ENCODE results near the gene RALGAPB. TPM values are rescaled to one million over a fixed set of nuclear protein-coding genes. Genes with fewer than 3 reads are reported as not detected.

The RALGAPB gene
- total and polyA plus RNA-seq, 2 of the 13 experiments (the other 11 are each of a cell fraction or from before 2014, with no cell fraction given) = 17.6 to 30.6 TPM

- TF ChIP-seq RAD21 (CRISPR knock-in tag; IDR thresholded peaks at IDR 0.05) (no peak), ZBTB14 (CRISPR knock-in tag; IDR thresholded peaks at IDR 0.05) (no peak), SRSF9 (IDR thresholded peaks at IDR 0.05; ENCODE audit: borderline replicate concordance, insufficient read depth, low read depth, low read length, poor library complexity, severe bottlenecking) (no peak), CENPX (CRISPR knock-in tag; IDR thresholded peaks at IDR 0.05) (no peak), TBX2 (CRISPR knock-in tag; IDR thresholded peaks at IDR 0.05; ENCODE audit: borderline replicate concordance) (no peak), DBP (CRISPR knock-in tag; IDR thresholded peaks at IDR 0.05; ENCODE audit: not compliant biosample characterization) (no peak)
Observed at GRCh38 chr20:38485041-38485440, 12.4 kb downstream of the RALGAPB start (continued).

- in situ Hi-C loops (cut with HindIII; ENCODE audit: extremely low pct_ligation_motif_present, low pct_unique_long_range_greater_than_20kb) = loop anchor here (10.0 kb wide), 1 partner anchor 56 kb away; no protein-coding TSS in a partner anchor
- Histone ChIP-seq H3K4me2 (ENCODE audit: low read depth, low read length) (no peak overlapping the region), H3K4me1 (ENCODE audit: insufficient read depth, low read length) (no peaks in the 10 kb centered on the region)
- no peak for TF ChIP-seq MLX (CRISPR knock-in tag; IDR thresholded peaks at IDR 0.05)
- no peak for TF ChIP-seq ZNF773 (CRISPR knock-in tag; IDR thresholded peaks at IDR 0.05; ENCODE audit: borderline replicate concordance)
- no peak for TF ChIP-seq MED13 (CRISPR knock-in tag; IDR thresholded peaks at IDR 0.05)
- no peak for TF ChIP-seq GPN1 (CRISPR knock-in tag; IDR thresholded peaks at IDR 0.05; ENCODE audit: borderline replicate concordance)
- no peak for TF ChIP-seq ZFP82 (CRISPR knock-in tag; IDR thresholded peaks at IDR 0.05; ENCODE audit: borderline replicate concordance)
- no peak for TF ChIP-seq ZNF460 (CRISPR knock-in tag; IDR thresholded peaks at IDR 0.05; ENCODE audit: borderline replicate concordance)
- TF ChIP-seq ZBTB7A (CRISPR knock-in tag; IDR thresholded peaks at IDR 0.05) = no peak
- TF ChIP-seq FOXO1 (CRISPR knock-in tag; IDR thresholded peaks at IDR 0.05) = no peak
- no peak for TF ChIP-seq ZNF20 (CRISPR knock-in tag; IDR thresholded peaks at IDR 0.05)
- no peak for TF ChIP-seq SAP130 (CRISPR knock-in tag; IDR thresholded peaks at IDR 0.05; ENCODE audit: low read depth)
- no peak for TF ChIP-seq ZNF253 (CRISPR knock-in tag; IDR thresholded peaks at IDR 0.05; ENCODE audit: borderline replicate concordance)
- TF ChIP-seq ZNF101 (CRISPR knock-in tag; IDR thresholded peaks at IDR 0.05; ENCODE audit: borderline replicate concordance, low read depth) = no peak
- no peak for TF ChIP-seq ZNF362 (CRISPR knock-in tag; IDR thresholded peaks at IDR 0.05; ENCODE audit: borderline replicate concordance)
- no peak for TF ChIP-seq SCMH1 (CRISPR knock-in tag; IDR thresholded peaks at IDR 0.05; ENCODE audit: borderline replicate concordance)
Observed at GRCh38 chr20:38489181-38489580, 16.5 kb downstream of the RALGAPB start.

More at GRCh38 chr20:38489181-38489580, 16.5 kb downstream of the RALGAPB start:
- no peaks in the 10 kb centered on the region for H3K27me3 ChIP-seq (ENCODE audit: control insufficient read depth in 1 of 2, insufficient read depth in 2 of 2, low read length in 2 of 2)
- DNase-seq (ENCODE audit: low spot score) (no peak), ATAC-seq (no peak), FAIRE-seq (no peak)
- H2AFZ ChIP-seq (ENCODE audit: low read length) = no peak overlapping the region
- CTCF ChIA-PET (ENCODE audit: low intra/inter-chr PET ratio, low total read pairs) = no interaction called here
- POLR2A ChIA-PET = no interaction called here
- peaks cover 19 to 52% of the 10 kb centered on the region in 2 experiments for H3K36me3 ChIP-seq (replicated peaks in 1 of 2; ENCODE audit: control insufficient read depth in 1 of 2, insufficient read depth in 2 of 2, low read length in 2 of 2)
- 97% methylated on average over 3 of the region's 3 CpGs for WGBS (ENCODE audit: low lambda C conversion rate)
- intact Hi-C loops (cut with micrococcal nuclease; ENCODE audit: unreplicated experiment) = no loop called here
- H3K27ac ChIP-seq (ENCODE audit: extremely low read length, insufficient read depth, low read length) = no peak overlapping the region
- no peak overlapping the region for H3K9ac ChIP-seq (ENCODE audit: insufficient read depth, low read depth, low read length)
- no peak overlapping the region for H3K4me3 ChIP-seq (replicated peaks in 1 of 3; ENCODE audit: insufficient read depth in 1 of 3, low read depth in 2 of 3, low read length in 3 of 3)
- peaks cover 11% of the 10 kb centered on the region for H3K79me2 ChIP-seq (ENCODE audit: insufficient read depth, low read length)
- H3K9me3 ChIP-seq (ENCODE audit: low read length) = no peaks in the 10 kb centered on the region
- no TSS peak for BruUV-seq (replicated peaks)
- H4K20me1 ChIP-seq (ENCODE audit: insufficient read depth, low read length) = peaks cover 6% of the 10 kb centered on the region; the same call in 1 of the 2 replicates
